Panc1 (cell line): Measurements from ENCODE around the gene B3GAT3. TPM values are rescaled to one million over a fixed set of nuclear protein-coding genes. Genes with fewer than 3 reads are reported as not detected.
"Not testable (repeated sequence)": the region's sequence is repeated elsewhere in the genome, so short reads cannot be mapped to it uniquely, and the experiment has no call there.

Experiments
- ATAC-seq: fragments of 200-7000 bp; cut with Tn5 transposase; 2 replicates; pipeline ENCODE4 v1.9.1; 2020; ENCODE audit warnings: mild to moderate bottlenecking, moderate library complexity
- BruUV-seq: library from RNA; stranded (reverse); fragments of 400-500 nt; replicated peaks from 2 replicates; lab custom pipeline; 2021; lab: Mats Ljungman, UMichigan
- CTCF ChIA-PET: fragments of 300-600 bp; sonication (Branson Sonifier 250); formaldehyde crosslinking; loops from one replicate; lab custom pipeline; 2022; ENCODE audit warnings: antibody characterized with exemption; lab: Charles Lee
- POLR2A ChIA-PET: fragments of 300-600 bp; sonication (Branson Sonifier 250); formaldehyde crosslinking; loops from one replicate; lab custom pipeline; 2022; ENCODE audit warnings: antibody characterized with exemption; lab: Charles Lee
- DNase-seq: peaks from one replicate; pipeline ENCODE4 v3.0.0-alpha.2; 2010; ENCODE audit warnings: low read depth, low spot score
- H3K27ac ChIP-seq: 2 replicates; pipeline ENCODE4 v1.5.1; 2011; ENCODE audit warnings: mild to moderate bottlenecking, low read length, inconsistent platforms
- H3K27me3 ChIP-seq: fragments of 200-500 bp; sonication (Bioruptor generic); 2 replicates; pipeline ENCODE4 v1.6.0; 2014; ENCODE audit warnings: low read length, inconsistent platforms; ENCODE audit not compliant: control insufficient read depth, insufficient read depth
- H3K36me3 ChIP-seq: fragments of 200-500 bp; sonication (Bioruptor generic); 2 replicates; pipeline ENCODE4 v1.5.1; 2014; ENCODE audit warnings: inconsistent platforms, mild to moderate bottlenecking, low read length, moderate library complexity; ENCODE audit not compliant: control insufficient read depth, insufficient read depth
- H3K4me1 ChIP-seq: 2 replicates; pipeline ENCODE4 v1.5.1; 2011; ENCODE audit warnings: inconsistent platforms, mild to moderate bottlenecking, low read length, moderate library complexity; ENCODE audit not compliant: control insufficient read depth, insufficient read depth
- H3K4me3 ChIP-seq, 2 experiments: 2 replicates each; pipeline ENCODE4 v1.5.1; 2011 to 2012; ENCODE audit warnings: low read depth in 2 of 2, low read length in 2 of 2, mild to moderate bottlenecking in 2 of 2, inconsistent platforms in 1 of 2, moderate library complexity in 1 of 2
- H3K9me3 ChIP-seq: fragments of 200-500 bp; sonication (Bioruptor generic); 2 replicates; pipeline ENCODE4 v1.5.1; 2014; ENCODE audit warnings: low read depth, mild to moderate bottlenecking, inconsistent platforms, low read length, moderate library complexity; ENCODE audit not compliant: control insufficient read depth, insufficient read depth
- POLR2AphosphoS5 ChIP-seq: IDR thresholded peaks from 2 replicates; pipeline ENCODE4 v1.6.1; 2012; ENCODE audit warnings: mild to moderate bottlenecking, low read depth, low read length, moderate library complexity
- REST ChIP-seq, 2 experiments: IDR thresholded peaks; 2 replicates each; pipeline ENCODE4 v1.6.1; 2011 to 2012; ENCODE audit warnings: low read depth in 2 of 2, control low read depth in 1 of 2, low read length in 1 of 2, mild to moderate bottlenecking in 1 of 2, moderate library complexity in 1 of 2; ENCODE audit not compliant: insufficient read depth in 1 of 2
- SIN3A ChIP-seq: IDR thresholded peaks from 2 replicates; pipeline ENCODE4 v1.6.1; 2012; ENCODE audit warnings: low read depth, mild to moderate bottlenecking, low read length, moderate library complexity, borderline replicate concordance; ENCODE audit not compliant: insufficient read depth
- in situ Hi-C: cut with HindIII; loops from 2 replicates; pipeline ENCODE4 v1.10.0; 2016; ENCODE audit warnings: low sequenced_read_pairs, low pct_unique_long_range_greater_than_20kb
- intact Hi-C: fragments of 100-400 bp; cut with micrococcal nuclease; formaldehyde crosslinking; loops from one replicate; pipeline ENCODE4 v1.10.0; 2022; ENCODE audit not compliant: unreplicated experiment
- total RNA-seq: library from RNA; stranded (reverse); gene quantifications from one replicate; pipeline ENCODE4 v1.2.1, GENCODE V29; 2021; ENCODE audit not compliant: unreplicated experiment
- TF ChIP-seq, protein P1 (sequence below): fragments of 450-650 bp; IDR thresholded peaks from 2 replicates; pipeline ENCODE4 v1.5.1; 2017; ENCODE audit warnings: mild to moderate bottlenecking

Gene B3GAT3
- total RNA-seq, 1 experiment from 2014 or later, result 68.2 TPM

DNA sequence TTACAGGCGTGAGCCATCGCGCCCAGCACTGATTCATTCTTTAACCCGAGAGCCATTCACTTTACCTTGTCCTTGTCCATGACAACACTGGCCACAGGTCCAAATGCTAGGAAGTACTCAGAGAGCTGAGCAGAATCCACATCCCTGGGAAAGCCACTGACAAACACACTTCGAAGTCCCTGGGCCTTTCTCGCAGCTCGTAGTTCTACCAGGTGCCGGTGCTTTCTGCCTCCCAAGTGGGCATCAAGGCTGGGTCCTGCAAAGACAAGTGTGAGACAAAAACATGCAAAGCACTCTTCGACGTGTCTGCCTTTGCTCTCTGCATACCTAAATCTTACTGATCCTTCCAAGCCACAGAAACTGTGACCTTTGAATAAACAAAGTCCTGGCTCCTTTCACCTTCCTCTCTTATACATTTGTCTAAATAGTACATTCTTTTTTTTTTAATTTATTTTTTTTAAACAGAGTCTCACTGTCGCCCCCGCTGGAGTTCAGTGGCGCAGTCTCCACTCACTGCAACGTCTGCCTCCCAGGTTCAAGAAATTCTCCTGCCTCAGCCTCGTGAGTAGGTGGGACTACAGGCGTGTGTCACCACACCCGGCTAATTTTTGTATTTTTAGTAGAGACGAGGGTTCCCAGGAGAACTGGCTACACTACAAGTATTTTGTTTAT lies 32.7 kb downstream of the B3GAT3 start:
- CTCF ChIA-PET, result no interaction called here
- intact Hi-C loops (no loop called here), in situ Hi-C loops (no loop called here)
- BruUV-seq, result no TSS peak
- no peaks in the 10 kb centered on the region for H3K9me3 ChIP-seq
- no peak overlapping the region for H3K4me3 ChIP-seq
- H3K27me3 ChIP-seq, result no peaks in the 10 kb centered on the region
- peaks cover 24% of the 10 kb centered on the region for H3K4me1 ChIP-seq
- ATAC-seq (no peak), DNase-seq (no peak)
- H3K27ac ChIP-seq, result no peak overlapping the region
- TF ChIP-seq SIN3A, result no peak
- TF ChIP-seq REST (IDR thresholded peaks at IDR 0.05; ENCODE audit: insufficient read depth in 1 of 2, low read depth in 2 of 2, low read length in 1 of 2), result no peak
- TF ChIP-seq, protein P1, sequence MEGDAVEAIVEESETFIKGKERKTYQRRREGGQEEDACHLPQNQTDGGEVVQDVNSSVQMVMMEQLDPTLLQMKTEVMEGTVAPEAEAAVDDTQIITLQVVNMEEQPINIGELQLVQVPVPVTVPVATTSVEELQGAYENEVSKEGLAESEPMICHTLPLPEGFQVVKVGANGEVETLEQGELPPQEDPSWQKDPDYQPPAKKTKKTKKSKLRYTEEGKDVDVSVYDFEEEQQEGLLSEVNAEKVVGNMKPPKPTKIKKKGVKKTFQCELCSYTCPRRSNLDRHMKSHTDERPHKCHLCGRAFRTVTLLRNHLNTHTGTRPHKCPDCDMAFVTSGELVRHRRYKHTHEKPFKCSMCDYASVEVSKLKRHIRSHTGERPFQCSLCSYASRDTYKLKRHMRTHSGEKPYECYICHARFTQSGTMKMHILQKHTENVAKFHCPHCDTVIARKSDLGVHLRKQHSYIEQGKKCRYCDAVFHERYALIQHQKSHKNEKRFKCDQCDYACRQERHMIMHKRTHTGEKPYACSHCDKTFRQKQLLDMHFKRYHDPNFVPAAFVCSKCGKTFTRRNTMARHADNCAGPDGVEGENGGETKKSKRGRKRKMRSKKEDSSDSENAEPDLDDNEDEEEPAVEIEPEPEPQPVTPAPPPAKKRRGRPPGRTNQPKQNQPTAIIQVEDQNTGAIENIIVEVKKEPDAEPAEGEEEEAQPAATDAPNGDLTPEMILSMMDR, result peak; percentile 75
- no peak for TF ChIP-seq POLR2AphosphoS5
- peaks cover 4% of the 10 kb centered on the region; the same call in 1 of the 2 replicates for H3K36me3 ChIP-seq
- POLR2A ChIA-PET, result interaction anchor here (0.6 kb wide), 1 partner anchor 12 kb away, joined by 8 read pairs; no protein-coding TSS in a partner anchor

DNA sequence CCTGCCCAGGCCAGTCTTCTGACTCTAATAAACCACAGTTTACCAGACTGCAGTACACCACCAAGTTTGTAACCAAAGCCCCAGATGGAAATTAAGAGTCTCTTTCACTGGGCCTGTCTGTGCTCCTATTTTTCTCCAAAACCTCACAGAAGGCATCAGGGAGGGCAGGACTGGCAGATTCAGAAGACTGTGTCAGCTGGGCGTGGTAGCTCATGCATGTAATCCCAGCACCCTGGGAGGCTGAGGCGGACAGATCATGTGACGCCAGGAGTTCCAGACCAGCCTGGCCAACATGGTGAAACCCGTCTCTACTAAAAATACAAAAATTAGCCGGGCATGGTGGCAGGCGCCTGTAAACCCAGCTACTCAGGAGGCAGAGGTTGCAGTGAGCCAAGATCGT lies 36.4 kb downstream of the B3GAT3 start:
- ATAC-seq, H3K27me3 ChIP-seq, BruUV-seq, H3K4me3 ChIP-seq, H3K27ac ChIP-seq, in situ Hi-C loops, H3K9me3 ChIP-seq, intact Hi-C loops, CTCF ChIA-PET, H3K36me3 ChIP-seq, H3K4me1 ChIP-seq, POLR2A ChIA-PET, DNase-seq: not testable (repeated sequence)

GRCh38 chr11:62581735-62582134 lies 40.1 kb downstream of the B3GAT3 start:
- H3K36me3 ChIP-seq, in situ Hi-C loops, H3K4me3 ChIP-seq, H3K27me3 ChIP-seq, intact Hi-C loops, CTCF ChIA-PET, DNase-seq, BruUV-seq, H3K9me3 ChIP-seq, H3K4me1 ChIP-seq, H3K27ac ChIP-seq, ATAC-seq: not testable (repeated sequence)
- POLR2A ChIA-PET, result interaction anchor here (0.7 kb wide), 1 partner anchor 180 kb away, joined by 3 read pairs; the partner anchor contains the start of gene POLR2G
